Measurements from ENCODE around the gene TP53BP2.

The TP53BP2 gene

DNA sequence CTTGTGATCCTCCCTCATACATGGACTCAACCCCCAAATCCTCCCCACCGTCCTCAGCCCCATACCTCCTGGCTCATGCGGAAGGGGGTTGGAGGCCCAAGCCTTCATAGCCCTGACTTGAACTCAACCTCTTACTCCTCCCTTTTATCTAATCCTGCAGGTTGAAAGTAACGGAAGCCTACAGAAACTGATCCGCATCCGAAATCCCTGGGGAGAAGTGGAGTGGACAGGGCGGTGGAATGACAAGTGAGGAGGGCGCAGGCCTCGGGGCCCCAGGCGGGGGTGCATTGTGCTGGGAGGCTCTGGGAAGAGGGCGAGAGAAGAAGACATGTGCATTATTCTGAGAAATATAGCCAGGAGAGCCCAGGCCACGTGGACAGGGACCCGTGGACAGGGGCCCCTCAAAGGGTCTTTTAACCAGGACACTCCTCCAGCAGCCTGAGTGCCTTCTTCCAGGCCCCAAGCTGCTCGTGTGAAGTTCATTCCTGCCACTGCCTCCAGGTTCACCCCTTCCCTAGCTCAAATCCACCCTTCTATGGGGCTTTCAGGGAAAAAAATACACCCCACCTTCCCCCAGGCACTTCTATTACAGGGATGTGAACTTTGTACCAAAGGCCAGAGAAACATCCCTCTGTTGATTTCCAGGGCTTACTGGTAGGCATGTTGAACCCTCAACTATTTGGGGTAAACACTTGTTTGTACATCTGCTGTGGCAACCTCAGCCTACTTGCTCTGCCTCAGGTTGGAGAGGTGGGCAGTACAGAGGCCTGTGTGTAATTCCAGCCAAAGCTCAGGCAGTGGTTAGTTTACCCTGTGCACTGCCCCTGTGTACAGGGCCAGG, 94.8 kb downstream of the TP53BP2 start:
- no peak overlapping the region for H3K4me3 ChIP-seq (ENCODE audit: low read depth, low read length)
- TF ChIP-seq, protein P1, sequence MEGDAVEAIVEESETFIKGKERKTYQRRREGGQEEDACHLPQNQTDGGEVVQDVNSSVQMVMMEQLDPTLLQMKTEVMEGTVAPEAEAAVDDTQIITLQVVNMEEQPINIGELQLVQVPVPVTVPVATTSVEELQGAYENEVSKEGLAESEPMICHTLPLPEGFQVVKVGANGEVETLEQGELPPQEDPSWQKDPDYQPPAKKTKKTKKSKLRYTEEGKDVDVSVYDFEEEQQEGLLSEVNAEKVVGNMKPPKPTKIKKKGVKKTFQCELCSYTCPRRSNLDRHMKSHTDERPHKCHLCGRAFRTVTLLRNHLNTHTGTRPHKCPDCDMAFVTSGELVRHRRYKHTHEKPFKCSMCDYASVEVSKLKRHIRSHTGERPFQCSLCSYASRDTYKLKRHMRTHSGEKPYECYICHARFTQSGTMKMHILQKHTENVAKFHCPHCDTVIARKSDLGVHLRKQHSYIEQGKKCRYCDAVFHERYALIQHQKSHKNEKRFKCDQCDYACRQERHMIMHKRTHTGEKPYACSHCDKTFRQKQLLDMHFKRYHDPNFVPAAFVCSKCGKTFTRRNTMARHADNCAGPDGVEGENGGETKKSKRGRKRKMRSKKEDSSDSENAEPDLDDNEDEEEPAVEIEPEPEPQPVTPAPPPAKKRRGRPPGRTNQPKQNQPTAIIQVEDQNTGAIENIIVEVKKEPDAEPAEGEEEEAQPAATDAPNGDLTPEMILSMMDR (IDR thresholded peaks at IDR 0.05; ENCODE audit: control insufficient read depth, extremely low read depth, insufficient read depth), result no peak
- DNase-seq (ENCODE audit: low read depth), result no peak

DNA sequence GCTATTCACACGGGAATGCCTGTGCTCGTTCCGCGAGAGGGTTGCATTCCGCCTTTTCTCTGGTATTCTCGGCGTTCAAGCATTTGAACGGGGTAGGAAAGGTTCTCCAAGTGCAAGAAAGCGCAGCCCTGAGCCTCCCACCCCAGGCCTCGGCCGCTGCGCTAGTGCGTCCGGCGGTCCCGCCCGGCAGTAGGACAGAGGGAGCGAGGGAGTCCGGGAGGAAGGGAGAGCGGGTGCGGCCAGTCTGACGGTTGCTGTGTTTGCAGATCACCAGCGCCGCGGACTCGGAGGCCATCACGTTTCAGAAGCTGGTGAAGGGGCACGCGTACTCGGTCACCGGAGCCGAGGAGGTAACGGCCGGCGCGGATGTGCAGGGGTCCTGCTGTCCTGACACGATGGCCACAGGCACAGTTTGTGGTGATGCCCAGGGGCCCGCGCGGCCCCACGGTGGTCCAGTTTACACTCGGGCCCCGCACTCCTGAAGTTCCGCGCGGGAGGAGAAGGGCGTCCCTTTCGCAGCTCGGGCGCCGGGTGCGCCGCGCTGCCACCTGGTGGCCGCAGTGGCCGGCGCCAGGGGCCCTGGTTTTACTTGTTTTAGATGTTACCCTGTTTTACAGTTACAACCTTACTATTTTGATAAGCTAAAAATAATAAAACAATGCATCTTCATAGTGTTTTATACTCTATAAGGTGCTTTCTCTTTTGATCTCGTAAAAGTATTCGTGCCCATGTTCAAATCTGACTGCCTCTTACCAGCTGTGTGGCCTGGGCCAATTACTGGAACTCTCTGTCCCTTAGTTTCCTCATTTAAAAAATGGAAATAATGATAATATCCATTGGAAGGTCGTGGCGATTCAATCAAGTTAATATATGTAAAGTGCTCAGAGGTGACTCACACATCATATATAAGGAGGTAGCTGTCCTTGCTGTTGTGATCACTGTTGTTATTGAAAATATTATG, 96.7 kb downstream of the TP53BP2 start:
- no peak overlapping the region for H3K4me3 ChIP-seq (ENCODE audit: low read depth, low read length)
- TF ChIP-seq, protein P1 (IDR thresholded peaks at IDR 0.05; ENCODE audit: control insufficient read depth, extremely low read depth, insufficient read depth), result peak; percentile 82
- no peak for DNase-seq (ENCODE audit: low read depth)

GRCh38 chr1:223748405-223748772, 97.4 kb downstream of the TP53BP2 start:
- DNase-seq (ENCODE audit: low read depth), result no peak
- no peak overlapping the region for H3K4me3 ChIP-seq (ENCODE audit: low read depth, low read length)
- TF ChIP-seq, protein P1 (IDR thresholded peaks at IDR 0.05; ENCODE audit: control insufficient read depth, extremely low read depth, insufficient read depth), result no peak

- TF ChIP-seq, protein P1 (IDR thresholded peaks at IDR 0.05; ENCODE audit: control insufficient read depth, extremely low read depth, insufficient read depth), result no peak
- no peak for DNase-seq (ENCODE audit: low read depth)
- H3K4me3 ChIP-seq (ENCODE audit: low read depth, low read length), result no peak overlapping the region
These were observed 97.9 kb downstream of the TP53BP2 start for GRCh38 chr1:223747838-223748335.

- no peak for DNase-seq (ENCODE audit: low read depth)
- no peak overlapping the region for H3K4me3 ChIP-seq (ENCODE audit: low read depth, low read length)
- TF ChIP-seq, protein P1 (IDR thresholded peaks at IDR 0.05; ENCODE audit: control insufficient read depth, extremely low read depth, insufficient read depth), result no peak
These were observed 100.0 kb downstream of the TP53BP2 start for GRCh38 chr1:223745731-223746130.

- TF ChIP-seq, protein P1 (IDR thresholded peaks at IDR 0.05; ENCODE audit: control insufficient read depth, extremely low read depth, insufficient read depth), result no peak
- no peak overlapping the region for H3K4me3 ChIP-seq (ENCODE audit: low read depth, low read length)
- DNase-seq (ENCODE audit: low read depth), result no peak
These were observed 102.8 kb downstream of the TP53BP2 start for GRCh38 chr1:223742856-223743517.
